HepG2 (cell line): ENCODE measurements around the gene ZBTB4. TPM values are rescaled to one million over a fixed set of nuclear protein-coding genes. Genes with fewer than 3 reads are reported as not detected.

Experiments
- ATAC-seq: fragments of 200-7000 bp; cut with Tn5 transposase; 3 replicates; pipeline ENCODE4 v1.9.1; 2020; ENCODE audit warnings: mild to moderate bottlenecking, moderate library complexity
- BruUV-seq: library from RNA; stranded (reverse); fragments of 400-500 nt; replicated peaks from 2 replicates; lab custom pipeline; 2021; lab: Mats Ljungman, UMichigan
- CTCF ChIA-PET: fragments of 300-600 bp; formaldehyde crosslinking; extraction: SDS; loops from one replicate; lab custom pipeline; 2021; ENCODE audit warnings: low total read pairs, inconsistent platforms, low intra/inter-chr PET ratio; lab: Yijun Ruan, JAX
- POLR2A ChIA-PET: fragments of 350-600 bp; sonication (Branson Sonifier 250); formaldehyde crosslinking; loops from one replicate; lab custom pipeline; 2020; ENCODE audit warnings: antibody characterized with exemption, inconsistent platforms; lab: Yijun Ruan, JAX
- DNase-seq: peaks from one replicate; pipeline ENCODE4 v3.0.0-alpha.2; 2015; ENCODE audit warnings: low spot score
- FAIRE-seq: peaks from 3 replicates; lab custom pipeline; 2011; peaks lifted over from hg19 to GRCh38; lab: Jason Lieb, UNC
- H2AFZ ChIP-seq: one replicate; pipeline ENCODE4 v1.6.1; 2011; ENCODE audit warnings: low read length, inconsistent platforms
- H3K27ac ChIP-seq: fragments of 300-600 bp; 3 replicates; pipeline ENCODE4 v1.8.0; 2011; ENCODE audit warnings: mixed run types, mild to moderate bottlenecking, mixed read lengths, low read length, inconsistent platforms; ENCODE audit not compliant: insufficient read depth; ENCODE audit errors: extremely low read length
- H3K27me3 ChIP-seq, 2 experiments: fragments of 200-600 bp in 1 of 2; 2 replicates in 1 of 2; 3 replicates in 1 of 2; pipeline versions ENCODE4 v1.6.0 to v1.8.0; 2011; ENCODE audit warnings: low read length in 2 of 2, mild to moderate bottlenecking in 2 of 2, moderate library complexity in 2 of 2, inconsistent platforms in 1 of 2; ENCODE audit not compliant: insufficient read depth in 2 of 2, control insufficient read depth in 1 of 2
- H3K36me3 ChIP-seq, 2 experiments: fragments of 200-600 bp in 1 of 2; replicated peaks in 1 of 2; 2 replicates in 1 of 2; 3 replicates in 1 of 2; pipeline versions ENCODE4 v1.5.1 to v1.8.0; 2011; ENCODE audit warnings: low read length in 2 of 2, inconsistent platforms in 1 of 2; ENCODE audit not compliant: insufficient read depth in 2 of 2, control insufficient read depth in 1 of 2
- H3K4me1 ChIP-seq: 2 replicates; pipeline ENCODE4 v1.5.1; 2012; ENCODE audit warnings: low read length, inconsistent platforms; ENCODE audit not compliant: insufficient read depth
- H3K4me2 ChIP-seq: 2 replicates; pipeline ENCODE4 v1.6.0; 2011; ENCODE audit warnings: low read depth, low read length, inconsistent platforms
- H3K4me3 ChIP-seq, 3 experiments: fragments of 200-600 bp in 1 of 3; sonication (generic), shearing (Covaris generic) in 1 of 3; replicated peaks in 1 of 3; 2 replicates each; pipeline ENCODE4 v1.5.1; 2011 to 2016; ENCODE audit warnings: low read length in 3 of 3, inconsistent platforms in 2 of 3, low read depth in 2 of 3, mild to moderate bottlenecking in 2 of 3, control low read depth in 1 of 3, mixed read lengths in 1 of 3; ENCODE audit not compliant: insufficient read depth in 1 of 3
- H3K79me2 ChIP-seq: one replicate; pipeline ENCODE4 v1.6.1; 2011; ENCODE audit warnings: low read length, inconsistent platforms; ENCODE audit not compliant: insufficient read depth
- H3K9ac ChIP-seq: 2 replicates; pipeline ENCODE4 v1.6.0; 2011; ENCODE audit warnings: mild to moderate bottlenecking, low read depth, low read length, inconsistent platforms; ENCODE audit not compliant: insufficient read depth
- H3K9me3 ChIP-seq: 2 replicates; pipeline ENCODE4 v1.5.1; 2012; ENCODE audit warnings: mild to moderate bottlenecking, low read length
- H4K20me1 ChIP-seq: 2 replicates; pipeline ENCODE4 v1.6.0; 2011; ENCODE audit warnings: inconsistent platforms, mild to moderate bottlenecking, low read length, moderate library complexity; ENCODE audit not compliant: insufficient read depth
- FOXC1 ChIP-seq: sonication (generic); formaldehyde crosslinking; IDR thresholded peaks from 2 replicates; pipeline ENCODE4 v1.8.0; 2022; ENCODE audit warnings: mild to moderate bottlenecking, missing genetic modification reagents, borderline replicate concordance
- HCFC1 ChIP-seq: fragments of 150-350 bp; IDR thresholded peaks from 2 replicates; pipeline ENCODE4 v1.6.1; 2014; ENCODE audit warnings: low read depth, low read length
- JARID2 ChIP-seq: sonication (generic); formaldehyde crosslinking; IDR thresholded peaks from 2 replicates; pipeline ENCODE4 v1.8.1; 2023; ENCODE audit warnings: missing genetic modification reagents, inconsistent platforms; ENCODE audit not compliant: insufficient replicate concordance
- MXI1 ChIP-seq: IDR thresholded peaks from 3 replicates; pipeline ENCODE4 v1.6.1; 2012; ENCODE audit warnings: low read depth, low read length, inconsistent platforms, borderline replicate concordance
- POLR2G ChIP-seq: fragments of 200-400 bp; formaldehyde crosslinking; IDR thresholded peaks from 2 replicates; pipeline ENCODE4 v1.6.1; 2018; ENCODE audit warnings: mild to moderate bottlenecking, low read depth, low read length, moderate library complexity
- PRPF4 ChIP-seq: fragments of 200-400 bp; formaldehyde crosslinking; IDR thresholded peaks from 2 replicates; pipeline ENCODE4 v1.6.1; 2016; ENCODE audit warnings: low read length, low read depth; ENCODE audit not compliant: poor library complexity, severe bottlenecking
- RBM22 ChIP-seq: fragments of 200-400 bp; formaldehyde crosslinking; optimal IDR thresholded peaks from 2 replicates; pipeline ENCODE3; 2017; ENCODE audit warnings: mild to moderate bottlenecking, low read length, moderate library complexity
- SMARCC2 ChIP-seq: fragments of 450-650 bp; IDR thresholded peaks from 2 replicates; pipeline ENCODE4 v1.6.1; 2017; ENCODE audit warnings: antibody characterized with exemption, mild to moderate bottlenecking
- TRIM24 ChIP-seq: sonication (generic); formaldehyde crosslinking; IDR thresholded peaks from 2 replicates; pipeline ENCODE4 v1.8.0; 2022; ENCODE audit warnings: mild to moderate bottlenecking, missing genetic modification reagents
- USF2 ChIP-seq, 2 experiments: sonication (generic) in 1 of 2; formaldehyde crosslinking in 1 of 2; IDR thresholded peaks; 2 replicates each; pipeline versions ENCODE4 v1.5.1 to v1.6.1; 2011 to 2020; ENCODE audit warnings: borderline replicate concordance in 1 of 2, low read depth in 1 of 2, low read length in 1 of 2, mild to moderate bottlenecking in 1 of 2, missing genetic modification reagents in 1 of 2, moderate library complexity in 1 of 2
- YY1 ChIP-seq: IDR thresholded peaks from 2 replicates; pipeline ENCODE4 v1.6.1; 2011; ENCODE audit warnings: low read length, low read depth, moderate library complexity, mild to moderate bottlenecking; ENCODE audit not compliant: insufficient read depth, insufficient replicate concordance
- ZBTB21 ChIP-seq: sonication (generic); formaldehyde crosslinking; IDR thresholded peaks from 2 replicates; pipeline ENCODE4 v1.4.0; 2020; ENCODE audit warnings: missing genetic modification reagents
- ZFP1 ChIP-seq: IDR thresholded peaks from 2 replicates; pipeline ENCODE4 v1.6.1; 2016
- ZNF292 ChIP-seq: sonication (generic); formaldehyde crosslinking; IDR thresholded peaks from 2 replicates; pipeline ENCODE4 v1.8.1; 2022; ENCODE audit warnings: mild to moderate bottlenecking, low read depth, missing genetic modification reagents, borderline replicate concordance
- ZNF510 ChIP-seq: sonication (generic); formaldehyde crosslinking; IDR thresholded peaks from 2 replicates; pipeline ENCODE4 v1.4.0; 2020; ENCODE audit warnings: low read depth, mild to moderate bottlenecking, missing genetic modification reagents
- ZNF615 ChIP-seq: sonication (generic); formaldehyde crosslinking; IDR thresholded peaks from 2 replicates; pipeline ENCODE4 v1.5.0; 2020; ENCODE audit warnings: mild to moderate bottlenecking, missing genetic modification reagents, borderline replicate concordance
- ZSCAN22 ChIP-seq: sonication (generic); formaldehyde crosslinking; IDR thresholded peaks from 2 replicates; pipeline ENCODE4 v1.4.0; 2020; ENCODE audit warnings: mild to moderate bottlenecking, missing genetic modification reagents
- ZSCAN30 ChIP-seq: sonication (generic); formaldehyde crosslinking; IDR thresholded peaks from 2 replicates; pipeline ENCODE4 v1.5.0; 2020; ENCODE audit warnings: mild to moderate bottlenecking, missing genetic modification reagents
- whole genome bisulfite sequencing: methylation state at CpG from one replicate; pipeline ENCODE4 v1.1.6; 2017; ENCODE audit warnings: low lambda C conversion rate; 5-methylcytosine and 5-hydroxymethylcytosine counted together
- in situ Hi-C: cut with HindIII; loops from 2 replicates; pipeline ENCODE4 v1.10.0; 2017; ENCODE audit warnings: low pct_unique_long_range_greater_than_20kb; ENCODE audit not compliant: extremely low pct_ligation_motif_present
- intact Hi-C: fragments of 100-400 bp; cut with micrococcal nuclease; formaldehyde crosslinking; loops from one replicate; pipeline ENCODE4 v1.10.0; 2022; ENCODE audit not compliant: unreplicated experiment
- polyA plus RNA-seq, 8 experiments: library from polyadenylated mRNA; depleted of rRNA in 3 of 8; stranded (reverse) in 7 of 8; unstranded in 1 of 8; fragments of >200 nt; fragmentation: Illumina TruSeq in 4 of 8; extraction: Trizol in 4 of 8; gene quantifications; 2 replicates each; pipeline versions ENCODE4 v1.2.1 to v1.2.3, GENCODE V29; 2011 to 2016; ENCODE audit warnings: low read depth in 4 of 8, missing spikeins in 1 of 8, mixed read lengths in 1 of 8; ENCODE audit not compliant: insufficient read depth in 1 of 8
- total RNA-seq, 5 experiments: library from RNA; depleted of rRNA; stranded (reverse); fragments of >200 nt; fragmentation: Illumina TruSeq; extraction: Trizol; gene quantifications; 2 replicates each; pipeline ENCODE4 v1.2.3, GENCODE V29; 2016; ENCODE audit warnings: low read depth in 1 of 5

ZBTB4 gene
- total and polyA plus RNA-seq, 2 of the 13 experiments (the other 11 are each of a cell fraction or from before 2014, with no cell fraction given) = 4.3 to 7.4 TPM

DNA sequence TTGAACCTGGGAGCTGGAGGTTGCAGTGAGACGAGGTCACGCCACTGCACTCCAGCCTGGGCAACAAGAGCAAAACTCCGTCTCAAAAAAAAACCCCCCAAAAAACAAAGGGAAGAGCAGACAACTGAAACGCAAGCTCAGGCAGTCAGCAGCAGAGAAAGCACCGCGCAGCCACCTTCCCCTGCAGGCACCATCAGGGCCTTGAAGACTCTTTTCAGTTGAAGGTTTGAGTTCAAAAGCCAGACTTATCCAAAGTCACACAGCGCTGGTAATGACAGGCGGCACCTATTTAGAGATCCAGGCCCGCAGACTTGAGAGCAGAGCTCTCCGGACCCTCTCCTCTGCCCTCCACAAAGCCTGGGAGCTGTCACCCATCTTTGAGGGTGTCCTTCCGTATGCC lies 11.1 kb downstream of the ZBTB4 start:
- no TSS peak for BruUV-seq
- DNase-seq (no peak), ATAC-seq (no peak), FAIRE-seq (no peak)
- H2AFZ ChIP-seq = no peak overlapping the region
- H3K9ac ChIP-seq = no peak overlapping the region
- peaks cover 26% of the 10 kb centered on the region for H3K4me1 ChIP-seq
- no peak for TF ChIP-seq JARID2 (CRISPR knock-in tag)
- no peak for TF ChIP-seq YY1
- no peak for TF ChIP-seq ZNF615 (CRISPR knock-in tag)
- TF ChIP-seq ZNF292 (CRISPR knock-in tag) = no peak
- TF ChIP-seq RBM22 = no peak
- TF ChIP-seq MXI1 = no peak
- TF ChIP-seq ZBTB21 (CRISPR knock-in tag) = no peak
- no peak overlapping the region for H3K4me2 ChIP-seq
- H3K4me3 ChIP-seq = no peak overlapping the region
- H3K79me2 ChIP-seq = peaks cover 14% of the 10 kb centered on the region
- no peak overlapping the region for H3K27ac ChIP-seq
- no peaks in the 10 kb centered on the region for H3K27me3 ChIP-seq
- ChIA-PET POLR2A (no interaction called here), CTCF (no interaction called here)
- peaks cover 0 to 2% of the 10 kb centered on the region in 2 experiments; a peak in 3 of 5 replicates for H3K36me3 ChIP-seq
- no peaks in the 10 kb centered on the region for H3K9me3 ChIP-seq
- intact Hi-C loops (no loop called here), in situ Hi-C loops (no loop called here)
- H4K20me1 ChIP-seq = peaks cover 8% of the 10 kb centered on the region; the same call in 1 of the 2 replicates
- 95% methylated on average over 11 of the region's 11 CpGs for WGBS

DNA sequence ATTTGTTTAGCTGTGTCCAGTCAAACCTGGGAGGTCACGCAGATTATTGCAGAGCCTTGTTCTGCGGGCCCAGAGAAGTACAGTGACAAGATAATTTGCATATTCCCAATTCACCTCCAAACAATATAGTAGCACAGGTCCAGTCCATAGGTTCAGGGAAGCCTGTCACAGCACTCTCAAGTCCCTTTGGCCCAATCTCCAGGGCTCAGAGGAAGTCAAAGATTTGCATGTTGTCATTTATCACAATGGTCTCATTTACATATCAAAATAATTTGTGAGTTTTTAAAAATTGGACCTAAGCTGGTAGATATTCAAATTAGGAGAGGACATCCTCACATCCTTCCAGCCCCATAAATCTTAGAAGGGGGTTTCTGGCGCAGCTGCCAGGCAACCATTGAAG lies 11.9 kb downstream of the ZBTB4 start:
- Histone ChIP-seq H3K9ac (no peak overlapping the region), H4K20me1 (peaks cover 8% of the 10 kb centered on the region; the same call in 1 of the 2 replicates), H2AFZ (no peak overlapping the region), H3K9me3 (no peaks in the 10 kb centered on the region), H3K4me1 (peaks cover 26% of the 10 kb centered on the region)
- no TSS peak for BruUV-seq
- TF ChIP-seq ZNF510 (CRISPR knock-in tag) (no peak), PRPF4 (no peak), POLR2G (no peak), ZSCAN22 (CRISPR knock-in tag) (no peak), ZSCAN30 (no peak), ZFP1 (CRISPR knock-in tag) (no peak), TRIM24 (no peak), HCFC1 (no peak), FOXC1 (no peak), USF2 (IDR thresholded peaks at IDR 0.05; ENCODE audit: low read depth, low read length) (no peak), USF2 (CRISPR knock-in tag; IDR thresholded peaks at IDR 0.05; ENCODE audit: borderline replicate concordance) (no peak), SMARCC2 (no peak)
- TF ChIP-seq, all 625 proteins: peak for 0
- peaks cover 14% of the 10 kb centered on the region for H3K79me2 ChIP-seq
- CTCF ChIA-PET = no interaction called here
- 95% methylated on average over 3 of the region's 3 CpGs for WGBS
- H3K27ac ChIP-seq = no peak overlapping the region
- no peak overlapping the region for H3K4me2 ChIP-seq
- intact Hi-C loops = no loop called here
- peaks cover 0 to 2% of the 10 kb centered on the region in 2 experiments; a peak in 3 of 5 replicates for H3K36me3 ChIP-seq
- POLR2A ChIA-PET = interaction anchor here (1.4 kb wide), 1 partner anchor 22 kb away, joined by 4 read pairs; no protein-coding TSS in a partner anchor
- in situ Hi-C loops = no loop called here
- no peak for DNase-seq
- no peak for FAIRE-seq
- no peak overlapping the region for H3K4me3 ChIP-seq
- H3K27me3 ChIP-seq = no peaks in the 10 kb centered on the region
- ATAC-seq = no peak
